Hair follicle dermal papilla cell (primary cell): ENCODE data around the gene PPP1R12B. TPM values are rescaled to one million over a fixed set of nuclear protein-coding genes. Genes with fewer than 3 reads are reported as not detected.

ENCODE experiments used
- small RNA-seq: library from RNA; depleted of rRNA; stranded (forward); fragments of <200 nt; gene quantifications from one replicate; pipeline ENCODE3, GENCODE V24; 2012
- total RNA-seq: library from RNA; depleted of rRNA; stranded (reverse); fragments of >200 nt; gene quantifications from 2 replicates; pipeline ENCODE4 v1.2.3, GENCODE V29; 2012

The PPP1R12B gene, protein sequence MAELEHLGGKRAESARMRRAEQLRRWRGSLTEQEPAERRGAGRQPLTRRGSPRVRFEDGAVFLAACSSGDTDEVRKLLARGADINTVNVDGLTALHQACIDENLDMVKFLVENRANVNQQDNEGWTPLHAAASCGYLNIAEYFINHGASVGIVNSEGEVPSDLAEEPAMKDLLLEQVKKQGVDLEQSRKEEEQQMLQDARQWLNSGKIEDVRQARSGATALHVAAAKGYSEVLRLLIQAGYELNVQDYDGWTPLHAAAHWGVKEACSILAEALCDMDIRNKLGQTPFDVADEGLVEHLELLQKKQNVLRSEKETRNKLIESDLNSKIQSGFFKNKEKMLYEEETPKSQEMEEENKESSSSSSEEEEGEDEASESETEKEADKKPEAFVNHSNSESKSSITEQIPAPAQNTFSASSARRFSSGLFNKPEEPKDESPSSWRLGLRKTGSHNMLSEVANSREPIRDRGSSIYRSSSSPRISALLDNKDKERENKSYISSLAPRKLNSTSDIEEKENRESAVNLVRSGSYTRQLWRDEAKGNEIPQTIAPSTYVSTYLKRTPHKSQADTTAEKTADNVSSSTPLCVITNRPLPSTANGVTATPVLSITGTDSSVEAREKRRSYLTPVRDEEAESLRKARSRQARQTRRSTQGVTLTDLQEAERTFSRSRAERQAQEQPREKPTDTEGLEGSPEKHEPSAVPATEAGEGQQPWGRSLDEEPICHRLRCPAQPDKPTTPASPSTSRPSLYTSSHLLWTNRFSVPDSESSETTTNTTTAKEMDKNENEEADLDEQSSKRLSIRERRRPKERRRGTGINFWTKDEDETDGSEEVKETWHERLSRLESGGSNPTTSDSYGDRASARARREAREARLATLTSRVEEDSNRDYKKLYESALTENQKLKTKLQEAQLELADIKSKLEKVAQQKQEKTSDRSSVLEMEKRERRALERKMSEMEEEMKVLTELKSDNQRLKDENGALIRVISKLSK
- 21.6 and 28.1 TPM in 2 replicates for total RNA-seq

DNA sequence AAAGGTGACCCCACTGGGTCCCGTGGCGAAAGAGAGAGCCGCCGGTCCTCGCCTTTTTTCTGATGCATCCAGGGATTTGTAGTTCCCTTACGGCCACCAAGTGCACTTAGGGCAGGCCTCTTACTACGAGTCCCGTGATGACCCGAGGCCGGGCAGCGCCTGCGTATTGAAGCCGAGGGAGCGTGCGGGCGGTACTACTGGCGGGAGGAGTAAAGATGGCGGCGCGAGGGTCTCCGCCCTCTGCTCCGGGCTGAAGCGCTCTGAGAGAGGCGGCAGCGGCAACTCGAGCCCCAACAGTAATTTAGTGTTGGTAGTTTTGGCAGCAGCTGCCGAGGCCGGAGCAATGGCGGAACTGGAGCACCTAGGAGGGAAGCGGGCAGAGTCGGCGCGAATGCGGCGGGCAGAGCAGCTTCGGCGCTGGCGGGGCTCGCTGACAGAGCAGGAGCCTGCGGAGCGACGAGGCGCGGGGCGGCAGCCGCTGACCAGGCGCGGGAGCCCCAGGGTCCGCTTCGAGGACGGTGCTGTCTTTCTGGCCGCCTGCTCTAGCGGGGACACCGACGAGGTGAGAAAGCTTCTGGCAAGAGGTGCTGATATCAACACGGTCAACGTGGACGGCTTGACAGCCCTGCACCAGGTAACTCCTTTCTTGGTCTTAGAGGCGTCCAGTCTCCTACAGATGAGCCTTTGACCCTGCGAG, at the start of gene PPP1R12B:
PPP1R12B (plus strand) TSS at position 191 of the 697 bp plus-strand sequence; CDS start at position 344, 153 bp downstream.

Small RNA genes lying within 50 kb of the gene (small RNA-seq; reads per million reads assigned to genes)
- not detected for gene AC099336.2
- not detected for gene RF00156
- not detected for gene RNU6-89P

Other genes starting within 250 kb of the PPP1R12B start
- not detected in 2 replicates for gene GPR37L1, start 225.8 kb upstream of the PPP1R12B start, total RNA-seq
- gene ARL8A, start 204.0 kb upstream of the PPP1R12B start, total RNA-seq, result 35.2 and 35.9 TPM in 2 replicates
- gene PTPN7, start 188.1 kb upstream of the PPP1R12B start, total RNA-seq, result not detected in 2 replicates
- gene LGR6, start 154.9 kb upstream of the PPP1R12B start, total RNA-seq, result 0.12 and 0.16 TPM in 2 replicates
- 3.3 and 4.5 TPM in 2 replicates for gene UBE2T, start 6.8 kb upstream of the PPP1R12B start, total RNA-seq